CD14-positive monocyte (primary cell): Measurements from ENCODE around the gene METTL22. TPM values are rescaled to one million over a fixed set of nuclear protein-coding genes. Genes with fewer than 3 reads are reported as not detected.

Experiments
- DNase-seq, 3 donors: peaks; one replicate each; pipeline ENCODE4 v3.0.0-alpha.2; 2011 to 2022
- H2AFZ ChIP-seq: 2 replicates; pipeline ENCODE4 v1.6.0; 2012; ENCODE audit warnings: mild to moderate bottlenecking, low read depth, low read length, inconsistent platforms; ENCODE audit not compliant: insufficient read depth, poor library complexity, severe bottlenecking
- H3K27ac ChIP-seq, 2 donors: 1 replicate in 1 of 2; 2 replicates in 1 of 2; pipeline ENCODE4 v1.5.1; 2012 to 2013; ENCODE audit warnings: low read length in 2 of 2, control low read depth in 1 of 2, inconsistent platforms in 1 of 2, low read depth in 1 of 2, mild to moderate bottlenecking in 1 of 2
- H3K27me3 ChIP-seq, 2 donors: one replicate each; pipeline versions ENCODE4 v1.6.0 to v1.6.1; 2011 to 2013; ENCODE audit warnings: low read length in 2 of 2; ENCODE audit not compliant: control insufficient read depth in 2 of 2, insufficient read depth in 2 of 2
- H3K36me3 ChIP-seq, 2 donors: replicated peaks in 1 of 2; 1 replicate in 1 of 2; 2 replicates in 1 of 2; pipeline versions ENCODE4 v1.5.1 to v1.6.1; 2012 to 2013; ENCODE audit warnings: low read length in 2 of 2, control low read depth in 1 of 2, inconsistent platforms in 1 of 2, mild to moderate bottlenecking in 1 of 2; ENCODE audit not compliant: insufficient read depth in 2 of 2, control insufficient read depth in 1 of 2
- H3K4me1 ChIP-seq, 2 donors: 1 replicate in 1 of 2; 2 replicates in 1 of 2; pipeline versions ENCODE4 v1.5.1 to v1.6.1; 2012 to 2013; ENCODE audit warnings: low read length in 2 of 2, control low read depth in 1 of 2, inconsistent platforms in 1 of 2, mild to moderate bottlenecking in 1 of 2, moderate library complexity in 1 of 2; ENCODE audit not compliant: insufficient read depth in 2 of 2, control insufficient read depth in 1 of 2
- H3K4me2 ChIP-seq: replicated peaks from 2 replicates; pipeline ENCODE3; 2012; ENCODE audit warnings: low read length, moderate library complexity, mild to moderate bottlenecking; ENCODE audit not compliant: poor library complexity, severe bottlenecking; ENCODE audit errors: extremely low read depth
- H3K4me3 ChIP-seq, 3 experiments: fragments of 200-600 bp in 1 of 3; sonication (generic) in 1 of 3; replicated peaks in 1 of 3; 1 replicate in 2 of 3; 2 replicates in 1 of 3; pipeline ENCODE4 v1.5.1; 2011 to 2013; ENCODE audit warnings: low read length in 3 of 3, mild to moderate bottlenecking in 3 of 3, control low read depth in 2 of 3, low read depth in 2 of 3, inconsistent platforms in 1 of 3, moderate library complexity in 1 of 3
- H3K79me2 ChIP-seq: 2 replicates; pipeline ENCODE4 v1.6.0; 2012; ENCODE audit warnings: mild to moderate bottlenecking, control low read depth, inconsistent platforms, low read length, moderate library complexity; ENCODE audit not compliant: insufficient read depth
- H3K9ac ChIP-seq: 2 replicates; pipeline ENCODE4 v1.6.0; 2017; ENCODE audit warnings: low read length, mild to moderate bottlenecking; ENCODE audit not compliant: insufficient read depth, poor library complexity, severe bottlenecking
- H3K9me3 ChIP-seq, 2 donors: replicated peaks in 1 of 2; 1 replicate in 1 of 2; 2 replicates in 1 of 2; pipeline versions ENCODE4 v1.5.1 to v1.6.1; 2012 to 2013; ENCODE audit warnings: low read length in 2 of 2, control low read depth in 1 of 2; ENCODE audit not compliant: control insufficient read depth in 1 of 2, insufficient read depth in 1 of 2
- H4K20me1 ChIP-seq: 2 replicates; pipeline ENCODE4 v1.6.0; 2012; ENCODE audit warnings: mild to moderate bottlenecking, low read length, control low read depth, moderate library complexity; ENCODE audit not compliant: insufficient read depth
- H3K27ac Mint-ChIP-seq, 7 donors: one replicate each; pipeline ENCODE4 v1.8.0; 2020; ENCODE audit warnings: mild to moderate bottlenecking in 7 of 7, mixed read lengths in 7 of 7, moderate library complexity in 6 of 7, inconsistent platforms in 2 of 7
- H3K27me3 Mint-ChIP-seq, 3 donors: one replicate each; pipeline ENCODE4 v1.8.0; 2021 to 2022; ENCODE audit warnings: low read depth in 3 of 3, mild to moderate bottlenecking in 3 of 3, mixed read lengths in 3 of 3, moderate library complexity in 3 of 3, inconsistent platforms in 1 of 3
- H3K36me3 Mint-ChIP-seq, 2 donors: one replicate each; pipeline ENCODE4 v1.8.0; 2020; ENCODE audit warnings: mixed read lengths in 2 of 2, inconsistent platforms in 1 of 2, mild to moderate bottlenecking in 1 of 2
- H3K4me1 Mint-ChIP-seq: one replicate; pipeline ENCODE4 v1.8.0; 2020; ENCODE audit warnings: mild to moderate bottlenecking, mixed read lengths
- H3K4me3 Mint-ChIP-seq, 2 donors: one replicate each; pipeline ENCODE4 v1.8.0; 2020; ENCODE audit warnings: mild to moderate bottlenecking in 2 of 2, mixed read lengths in 2 of 2, moderate library complexity in 1 of 2
- H3K9me3 Mint-ChIP-seq, 7 donors: one replicate each; pipeline ENCODE4 v1.8.0; 2020 to 2022; ENCODE audit warnings: mixed read lengths in 7 of 7, mild to moderate bottlenecking in 6 of 7, moderate library complexity in 6 of 7, inconsistent platforms in 2 of 7
- CTCF ChIP-seq: fragments of 200-600 bp; IDR thresholded peaks from one replicate; pipeline ENCODE4 v1.8.0; 2022; ENCODE audit warnings: antibody characterized with exemption, mild to moderate bottlenecking
- WGBS: methylation state at CpG from one replicate; pipeline ENCODE4 v1.1.5; 2013; ENCODE audit warnings: missing lambda C conversion rate; ENCODE audit not compliant: insufficient coverage; 5-methylcytosine and 5-hydroxymethylcytosine counted together
- intact Hi-C, 2 donors: fragments of 100-400 bp; cut with micrococcal nuclease; formaldehyde crosslinking; loops; one replicate each; pipeline versions ENCODE4 v1.15.0 to v1.15.1; 2023
- polyA plus RNA-seq, 3 donors: library from polyadenylated mRNA; depleted of rRNA in 1 of 3; unstranded in 2 of 3; stranded (reverse) in 1 of 3; fragments of 300-500 nt in 2 of 3; fragments of >200 nt in 1 of 3; fragmentation: Illumina TruSeq in 2 of 3; gene quantifications; 1 replicate in 2 of 3; 2 replicates in 1 of 3; pipeline ENCODE4 v1.2.3, GENCODE V29; 2012 to 2021

Gene METTL22
- polyA plus RNA-seq, 3 donors, result 36.0 to 44.0 (median 38.9) TPM

GRCh38 chr16:8644211-8645140 is 23.0 kb downstream of the METTL22 start:
- Mint-ChIP-seq H3K4me1 (peaks cover 37% of the 10 kb centered on the region), H3K9me3 (no peaks in the 10 kb centered on the region), H3K27me3 (peaks cover 0 to 2% (median 0%) of the 10 kb centered on the region in 3 donors), H3K27ac (peak overlapping the region; percentile 96 to 98 (median 98)), H3K4me3 (peak overlapping the region; percentile 75 to 94), H3K36me3 (peaks cover 81 to 87% of the 10 kb centered on the region in 2 donors)
- H3K36me3 ChIP-seq, result peaks cover 62 to 71% of the 10 kb centered on the region in 2 donors
- no peaks in the 10 kb centered on the region for H4K20me1 ChIP-seq
- WGBS, result 15% methylated on average over 18 of the region's 29 CpGs
- peak; percentile 81 to 86 (median 84) for DNase-seq
- TF ChIP-seq CTCF, result peak; percentile 68
- H3K9me3 ChIP-seq, result no peaks in the 10 kb centered on the region
- intact Hi-C loops, result loop anchor here (5.0 kb wide), 2 partner anchors 72 to 77 kb away; no protein-coding TSS in a partner anchor
- H2AFZ ChIP-seq, result peak overlapping the region; percentile 50
- peak overlapping the region; percentile 70 for H3K9ac ChIP-seq
- peaks cover 15% of the 10 kb centered on the region for H3K79me2 ChIP-seq
- peaks cover 28% of the 10 kb centered on the region in 2 donors for H3K4me1 ChIP-seq
- H3K4me3 ChIP-seq, result peak overlapping the region; percentile 35 to 62 (median 35)
- H3K4me2 ChIP-seq, result peak overlapping the region; percentile 70
- no peaks in the 10 kb centered on the region for H3K27me3 ChIP-seq
- H3K27ac ChIP-seq, result peak overlapping the region; percentile 93 to 95

DNA sequence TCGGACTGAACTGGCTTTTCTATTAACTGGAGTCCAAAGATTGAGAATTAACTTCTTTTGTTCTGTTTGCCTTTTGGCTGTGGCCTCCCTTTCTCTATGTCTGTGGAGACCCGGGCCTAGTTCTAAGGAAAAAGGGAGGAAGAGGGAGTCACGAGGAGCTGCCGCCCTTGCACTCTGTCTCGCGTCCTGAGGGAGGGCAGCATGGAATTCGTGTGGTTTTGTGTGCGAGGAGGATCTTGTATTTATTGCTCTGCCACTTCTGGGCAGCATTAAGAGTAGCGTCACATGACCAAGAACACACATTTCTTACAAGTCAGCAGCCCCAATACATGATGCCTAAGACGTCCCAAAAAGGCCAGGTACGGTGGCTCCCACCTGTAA is 23.6 kb downstream of the METTL22 start:
- peak overlapping the region; percentile 35 to 62 (median 35) for H3K4me3 ChIP-seq
- H3K4me1 Mint-ChIP-seq, result peaks cover 37% of the 10 kb centered on the region
- H3K27ac Mint-ChIP-seq, result peak overlapping the region; percentile 96 to 98 (median 98)
- TF ChIP-seq CTCF, result peak; percentile 33
- H2AFZ ChIP-seq, result peak overlapping the region; percentile 50
- H4K20me1 ChIP-seq, result no peaks in the 10 kb centered on the region
- H3K4me1 ChIP-seq, result peaks cover 28% of the 10 kb centered on the region in 2 donors
- DNase-seq, result no peak
- H3K36me3 ChIP-seq, result peaks cover 56 to 65% of the 10 kb centered on the region in 2 donors
- peak overlapping the region; percentile 70 for H3K4me2 ChIP-seq
- H3K27ac ChIP-seq, result peak overlapping the region; percentile 93 to 95
- WGBS, result 38% methylated on average over 7 of the region's 11 CpGs
- no peaks in the 10 kb centered on the region for H3K9me3 ChIP-seq
- H3K4me3 Mint-ChIP-seq, result peak overlapping the region; percentile 75 to 94
- peaks cover 74 to 84% of the 10 kb centered on the region in 2 donors for H3K36me3 Mint-ChIP-seq
- peaks cover 0 to 2% (median 0%) of the 10 kb centered on the region in 3 donors for H3K27me3 Mint-ChIP-seq
- no peaks in the 10 kb centered on the region for H3K27me3 ChIP-seq
- intact Hi-C loops, result loop anchor here in 1 of 2 donors (5.0 kb wide), 1 partner anchor 73 kb away; no protein-coding TSS in a partner anchor
- H3K9me3 Mint-ChIP-seq, result no peaks in the 10 kb centered on the region
- H3K9ac ChIP-seq, result peak overlapping the region; percentile 70
- peaks cover 15% of the 10 kb centered on the region for H3K79me2 ChIP-seq
